Activated CD4-positive, CD25-positive, alpha-beta regulatory T cell (primary cell): ENCODE measurements around the gene WDR43.

Source experiments
- DNase-seq, 4 experiments: peaks; one replicate each; lab custom pipeline; 2025; lab: John Stamatoyannopoulos, UW

Gene WDR43

GRCh38 chr2:28909655-28910353 lies 15.3 kb downstream of the WDR43 start:
- DNase-seq, result no peak

GRCh38 chr2:28915939-28916338 lies 21.5 kb downstream of the WDR43 start:
- no peak for DNase-seq

GRCh38 chr2:28926847-28927246 lies 32.4 kb downstream of the WDR43 start:
- no peak for DNase-seq

GRCh38 chr2:28927469-28927868 lies 33.0 kb downstream of the WDR43 start:
- DNase-seq, result no peak

- DNase-seq, result no peak
These were observed 33.4 kb downstream of the WDR43 start for GRCh38 chr2:28927878-28928277.

- no peak for DNase-seq
These were observed 35.1 kb downstream of the WDR43 start for GRCh38 chr2:28929581-28929980.

- DNase-seq, result no peak
These were observed 35.7 kb downstream of the WDR43 start for GRCh38 chr2:28930205-28930604.

GRCh38 chr2:28934769-28935168 lies 40.3 kb downstream of the WDR43 start:
- DNase-seq, result no peak

GRCh38 chr2:28941008-28941407 lies 46.5 kb downstream of the WDR43 start:
- no peak for DNase-seq

- DNase-seq, result no peak
These were observed 50.2 kb downstream of the WDR43 start for GRCh38 chr2:28944535-28945248.

- no peak for DNase-seq
These were observed 53.7 kb downstream of the WDR43 start for GRCh38 chr2:28948160-28948559.

- DNase-seq, result no peak
These were observed 54.7 kb downstream of the WDR43 start for GRCh38 chr2:28949190-28949589.

- DNase-seq, result no peak
These were observed 55.3 kb downstream of the WDR43 start for GRCh38 chr2:28949617-28950305.

- DNase-seq, result no peak
These were observed 56.6 kb downstream of the WDR43 start for GRCh38 chr2:28950941-28951630.

GRCh38 chr2:28951910-28952835 lies 57.7 kb downstream of the WDR43 start:
- DNase-seq, result no peak

- DNase-seq, result no peak
These were observed 58.4 kb downstream of the WDR43 start for GRCh38 chr2:28952836-28953211.

- no peak for DNase-seq
These were observed 61.0 kb downstream of the WDR43 start for GRCh38 chr2:28955467-28955866.

- DNase-seq, result peak in 1 of 4 experiments; percentile 28
These were observed 62.0 kb downstream of the WDR43 start for GRCh38 chr2:28956415-28956826.

- no peak for DNase-seq
These were observed 62.4 kb downstream of the WDR43 start for GRCh38 chr2:28956890-28957289.

- DNase-seq, result peak in 2 of 4 experiments; percentile 7 to 9
These were observed 64.2 kb downstream of the WDR43 start for GRCh38 chr2:28958689-28959088.

- no peak for DNase-seq
These were observed 65.9 kb downstream of the WDR43 start for GRCh38 chr2:28960401-28960800.
